Epithelial cell of prostate (primary cell): ENCODE data around the gene DMC1.
A peak's percentile ranks its signal among the peaks of the same experiment; 100 is the strongest.
"Not testable (repeated sequence)": the region's sequence is repeated elsewhere in the genome, so short reads cannot be mapped to it uniquely, and the experiment has no call there.

Experiments used
- DNase-seq: peaks from one replicate; pipeline ENCODE4 v3.0.0-alpha.2; 2011; ENCODE audit warnings: low read depth, low spot score
- H3K27ac ChIP-seq: fragments of 450-650 bp; 2 replicates; pipeline ENCODE4 v1.5.1; 2017; ENCODE audit warnings: mild to moderate bottlenecking

Gene DMC1

DNA sequence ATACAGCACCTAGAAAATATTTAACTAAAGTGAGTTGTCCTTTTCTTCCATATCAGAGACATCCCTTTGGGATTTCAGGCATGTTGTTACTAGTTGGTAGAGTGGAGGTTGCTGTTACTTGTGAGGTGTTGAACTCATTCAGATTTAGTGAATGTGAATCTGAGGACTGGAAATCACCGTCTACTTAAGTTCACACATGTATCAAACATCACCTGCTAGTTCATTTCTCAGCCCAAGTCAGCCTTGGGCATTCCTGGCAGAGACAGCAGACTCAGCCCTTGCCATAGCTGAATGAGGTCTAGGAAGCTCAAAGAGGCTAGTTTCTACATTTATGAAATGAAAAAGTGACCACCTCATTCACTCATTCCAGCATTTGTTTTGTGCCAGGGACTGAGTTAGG lies 92.4 kb downstream of the DMC1 start:
- peak; percentile 20 for DNase-seq
- H3K27ac ChIP-seq, result peak overlapping the region; percentile 33

DNA sequence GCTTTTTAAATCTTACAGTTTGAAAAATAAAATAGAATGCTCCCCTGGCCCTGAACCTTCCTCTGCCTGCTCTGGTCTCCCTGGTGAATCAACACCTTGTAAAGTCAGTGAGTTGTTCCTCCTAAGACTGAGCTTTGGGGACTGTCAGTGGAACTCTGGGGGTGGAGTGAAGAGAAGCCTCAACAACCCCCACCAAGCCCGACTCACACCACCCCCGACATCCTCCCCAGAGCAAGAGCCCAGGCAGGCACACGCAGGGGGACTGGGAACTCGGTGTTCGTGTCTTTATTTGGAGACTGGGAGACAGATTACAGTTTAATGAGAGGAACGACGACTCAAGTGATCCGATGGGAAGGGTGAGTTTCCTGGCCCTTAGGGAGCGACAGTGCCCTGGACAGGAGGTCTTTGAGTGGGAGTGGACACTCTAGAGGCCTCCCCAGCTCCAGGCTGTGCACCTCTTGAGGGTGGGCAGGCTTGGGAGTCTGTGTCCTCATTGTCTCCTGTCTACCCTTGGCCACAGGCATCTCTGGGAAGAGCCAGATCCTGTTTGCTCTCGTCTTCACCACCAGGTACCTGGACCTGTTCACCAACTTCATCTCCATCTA lies 95.9 kb downstream of the DMC1 start:
- DNase-seq, result no peak
- no peak overlapping the region for H3K27ac ChIP-seq

DNA sequence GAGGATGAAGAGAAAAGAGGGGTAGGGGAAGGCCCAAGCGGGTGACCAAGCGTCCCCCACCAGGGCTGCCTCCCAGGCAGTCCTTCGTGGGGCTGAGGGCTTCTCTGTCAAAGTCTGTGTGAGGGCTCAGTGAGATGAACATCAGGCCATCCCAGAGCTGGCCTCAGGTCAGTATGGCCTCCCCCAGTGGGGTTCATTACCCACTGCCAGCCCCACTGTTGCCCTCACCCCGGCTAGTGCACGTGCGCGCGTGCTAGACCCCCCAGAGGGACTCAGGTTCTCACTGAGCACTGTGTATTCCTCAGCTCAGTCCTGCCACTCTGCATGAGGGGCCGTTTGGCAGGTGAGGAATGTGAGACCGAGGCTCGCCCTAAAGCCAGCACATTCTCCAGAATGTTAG lies 98.7 kb downstream of the DMC1 start:
- no peak for DNase-seq
- H3K27ac ChIP-seq, result no peak overlapping the region

DNA sequence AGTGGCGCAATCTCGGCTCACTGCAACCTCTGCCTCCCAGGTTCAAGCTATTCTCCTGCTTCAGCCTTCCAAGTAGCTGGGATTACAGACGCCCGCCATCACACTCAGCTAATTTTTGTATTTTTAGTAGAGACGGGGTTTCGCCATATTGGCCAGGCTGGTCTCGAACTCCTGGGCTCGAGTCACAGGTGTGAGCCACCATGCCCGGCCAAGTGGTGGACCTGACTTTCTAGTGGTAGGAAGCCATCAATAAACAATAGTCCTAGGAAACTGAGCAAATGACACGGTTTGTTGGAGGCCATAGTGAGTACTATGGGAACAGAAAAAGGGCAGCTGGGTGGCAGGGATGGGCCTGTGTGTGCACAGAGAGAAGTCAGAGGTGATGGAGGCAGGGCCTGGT lies 99.8 kb downstream of the DMC1 start:
- DNase-seq, H3K27ac ChIP-seq: not testable (repeated sequence)

GRCh38 chr22:38469306-38469781 lies 100.6 kb downstream of the DMC1 start:
- no peak for DNase-seq
- H3K27ac ChIP-seq, result no peak overlapping the region
